HEK293 (cell line): ENCODE results near the gene NKX1-1.

Experiments used
- CTCF ChIA-PET: fragments of 350-600 bp; formaldehyde crosslinking; extraction: SDS; loops from one replicate; lab custom pipeline; 2021; ENCODE audit warnings: antibody characterized with exemption; lab: Yijun Ruan, JAX
- POLR2A ChIA-PET: fragments of 300-600 bp; formaldehyde crosslinking; extraction: SDS; loops from one replicate; lab custom pipeline; 2020; ENCODE audit warnings: antibody characterized with exemption, inconsistent platforms; lab: Yijun Ruan, JAX
- H3K27ac ChIP-seq: fragments of 200-500 bp; sonication (Bioruptor generic); 2 replicates; pipeline ENCODE4 v1.5.1; 2014; ENCODE audit warnings: low read depth, low read length, control low read depth, inconsistent platforms; ENCODE audit errors: extremely low read depth
- H3K36me3 ChIP-seq, 2 experiments: fragments of 200-500 bp in 1 of 2; sonication (Bioruptor generic) in 1 of 2; 1 replicate in 1 of 2; 2 replicates in 1 of 2; pipeline ENCODE4 v1.5.1; 2014 to 2017; ENCODE audit warnings: inconsistent platforms in 2 of 2, low read length in 2 of 2; ENCODE audit not compliant: control insufficient read depth in 2 of 2, insufficient read depth in 1 of 2
- H3K4me1 ChIP-seq: fragments of 200-500 bp; sonication (Bioruptor generic); 2 replicates; pipeline ENCODE4 v1.5.1; 2014; ENCODE audit warnings: mild to moderate bottlenecking, low read length, inconsistent platforms; ENCODE audit not compliant: control insufficient read depth, insufficient read depth
- H3K4me3 ChIP-seq: 2 replicates; pipeline ENCODE4 v1.5.1; 2011; ENCODE audit warnings: low read depth, mild to moderate bottlenecking, control low read depth, low read length, moderate library complexity
- H3K9me3 ChIP-seq: fragments of 200-500 bp; sonication (Bioruptor generic); 2 replicates; pipeline ENCODE4 v1.5.1; 2014; ENCODE audit warnings: low read depth, low read length, inconsistent platforms; ENCODE audit not compliant: control insufficient read depth, insufficient read depth
- KLF16 ChIP-seq: fragments of 450-650 bp; formaldehyde crosslinking; IDR thresholded peaks from 2 replicates; pipeline ENCODE4 v1.5.1; 2017; ENCODE audit warnings: missing biosample characterization, missing genetic modification characterization
- KLF9 ChIP-seq: fragments of 450-650 bp; formaldehyde crosslinking; IDR thresholded peaks from 2 replicates; pipeline ENCODE4 v1.5.1; 2016; ENCODE audit warnings: missing biosample characterization, missing genetic modification characterization, low read depth
- MYNN ChIP-seq: fragments of 450-650 bp; formaldehyde crosslinking; IDR thresholded peaks from 2 replicates; pipeline ENCODE4 v1.5.1; 2016; ENCODE audit warnings: missing biosample characterization, missing genetic modification characterization, borderline replicate concordance
- REST ChIP-seq: fragments of 450-650 bp; formaldehyde crosslinking; IDR thresholded peaks from 2 replicates; pipeline ENCODE4 v1.5.1; 2016; ENCODE audit warnings: missing biosample characterization, missing genetic modification characterization
- ZBTB1 ChIP-seq: fragments of 450-650 bp; formaldehyde crosslinking; IDR thresholded peaks from 2 replicates; pipeline ENCODE4 v1.5.1; 2016; ENCODE audit warnings: missing biosample characterization, missing genetic modification characterization
- ZBTB49 ChIP-seq: fragments of 450-650 bp; formaldehyde crosslinking; IDR thresholded peaks from 2 replicates; pipeline ENCODE4 v1.5.1; 2016; ENCODE audit warnings: missing biosample characterization, missing genetic modification characterization, low read depth
- ZFP3 ChIP-seq: fragments of 450-650 bp; formaldehyde crosslinking; IDR thresholded peaks from 2 replicates; pipeline ENCODE4 v1.5.1; 2016; ENCODE audit warnings: low read depth, missing biosample characterization, missing genetic modification characterization
- ZNF112 ChIP-seq: fragments of 450-650 bp; formaldehyde crosslinking; IDR thresholded peaks from 2 replicates; pipeline ENCODE4 v1.5.0; 2017; ENCODE audit warnings: missing biosample characterization, missing genetic modification characterization
- ZNF133 ChIP-seq: fragments of 450-650 bp; formaldehyde crosslinking; IDR thresholded peaks from 2 replicates; pipeline ENCODE4 v1.5.1; 2016; ENCODE audit warnings: missing biosample characterization, missing genetic modification characterization
- ZNF155 ChIP-seq: fragments of 450-650 bp; formaldehyde crosslinking; IDR thresholded peaks from 2 replicates; pipeline ENCODE4 v1.5.1; 2016; ENCODE audit warnings: missing biosample characterization, missing genetic modification characterization
- ZNF174 ChIP-seq: fragments of 450-650 bp; formaldehyde crosslinking; IDR thresholded peaks from 2 replicates; pipeline ENCODE4 v1.5.0; 2017; ENCODE audit warnings: missing biosample characterization, mild to moderate bottlenecking, missing genetic modification characterization
- ZNF266 ChIP-seq: fragments of 450-650 bp; formaldehyde crosslinking; IDR thresholded peaks from 2 replicates; pipeline ENCODE4 v1.5.1; 2016; ENCODE audit warnings: missing biosample characterization, missing genetic modification characterization, low read depth
- ZNF391 ChIP-seq: fragments of 450-650 bp; formaldehyde crosslinking; IDR thresholded peaks from 2 replicates; pipeline ENCODE4 v1.5.1; 2016; ENCODE audit warnings: low read depth, missing biosample characterization, missing genetic modification characterization, borderline replicate concordance
- ZNF501 ChIP-seq: fragments of 450-650 bp; formaldehyde crosslinking; IDR thresholded peaks from 2 replicates; pipeline ENCODE4 v1.5.1; 2016; ENCODE audit warnings: missing biosample characterization, missing genetic modification characterization
- ZNF530 ChIP-seq: fragments of 450-650 bp; formaldehyde crosslinking; IDR thresholded peaks from 2 replicates; pipeline ENCODE4 v1.5.1; 2016; ENCODE audit warnings: low read depth, missing biosample characterization, missing genetic modification characterization
- ZNF548 ChIP-seq: fragments of 450-650 bp; formaldehyde crosslinking; IDR thresholded peaks from 2 replicates; pipeline ENCODE4 v1.5.1; 2016; ENCODE audit warnings: missing biosample characterization, missing genetic modification characterization
- ZNF558 ChIP-seq: fragments of 450-650 bp; formaldehyde crosslinking; IDR thresholded peaks from 2 replicates; pipeline ENCODE4 v1.5.1; 2016; ENCODE audit warnings: missing biosample characterization, missing genetic modification characterization
- ZNF677 ChIP-seq: fragments of 450-650 bp; IDR thresholded peaks from 2 replicates; pipeline ENCODE4 v1.5.0; 2018; ENCODE audit warnings: missing biosample characterization, mild to moderate bottlenecking, missing genetic modification characterization, moderate library complexity
- ZNF701 ChIP-seq: fragments of 450-650 bp; formaldehyde crosslinking; IDR thresholded peaks from 2 replicates; pipeline ENCODE4 v1.5.1; 2016; ENCODE audit warnings: missing biosample characterization, missing genetic modification characterization
- ZNF76 ChIP-seq: fragments of 450-650 bp; formaldehyde crosslinking; IDR thresholded peaks from 2 replicates; pipeline ENCODE4; 2016; ENCODE audit warnings: low read depth, missing biosample characterization, missing genetic modification characterization, borderline replicate concordance
- ZNF777 ChIP-seq: fragments of 450-650 bp; formaldehyde crosslinking; IDR thresholded peaks from 2 replicates; pipeline ENCODE4 v1.5.1; 2017; ENCODE audit warnings: missing biosample characterization, missing genetic modification characterization, borderline replicate concordance
- ZNF837 ChIP-seq: fragments of 450-650 bp; formaldehyde crosslinking; IDR thresholded peaks from 2 replicates; pipeline ENCODE4 v1.5.1; 2016; ENCODE audit warnings: missing biosample characterization, missing genetic modification characterization

NKX1-1 gene

GRCh38 chr4:1449833-1450741 is 43.8 kb upstream of the NKX1-1 start:
- no peaks in the 10 kb centered on the region for H3K9me3 ChIP-seq
- TF ChIP-seq ZNF501 (tag by site-specific recombination), result no peak
- no peak for TF ChIP-seq ZNF76 (tag by site-specific recombination)
- no peak for TF ChIP-seq ZNF548
- no peak for TF ChIP-seq KLF9 (tag by site-specific recombination)
- no peak for TF ChIP-seq ZBTB1 (tag by site-specific recombination)
- no peak for TF ChIP-seq REST (tag by site-specific recombination)
- no peak for TF ChIP-seq ZNF174 (tag by site-specific recombination)
- TF ChIP-seq ZNF558, result no peak
- no peak for TF ChIP-seq ZNF677 (tag by site-specific recombination)
- TF ChIP-seq ZBTB49 (tag by site-specific recombination), result no peak
- H3K27ac ChIP-seq, result no peak overlapping the region
- no peaks in the 10 kb centered on the region for H3K36me3 ChIP-seq
- no peak overlapping the region for H3K4me3 ChIP-seq
- POLR2A ChIA-PET, result no interaction called here
- CTCF ChIA-PET, result no interaction called here
- no peaks in the 10 kb centered on the region for H3K4me1 ChIP-seq

DNA sequence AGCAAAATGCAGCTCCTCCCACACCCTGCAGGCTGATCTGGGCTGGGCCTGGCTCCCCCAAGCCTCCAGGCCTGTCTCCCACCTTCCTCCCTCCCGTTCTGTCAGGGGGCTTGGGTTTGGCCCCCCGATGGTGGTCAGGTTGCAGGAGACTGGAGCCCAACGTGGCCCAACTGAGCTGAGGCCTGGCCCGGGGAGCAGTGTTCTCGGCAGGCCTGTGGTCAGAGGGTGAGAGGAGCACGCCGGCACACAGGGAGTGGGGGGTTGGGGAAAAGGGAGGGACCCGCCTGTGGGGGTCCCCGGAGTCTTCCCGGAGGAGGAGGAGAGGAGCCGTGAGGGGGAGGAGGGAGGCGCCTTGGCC is 43.2 kb upstream of the NKX1-1 start:
- ChIA-PET POLR2A (interaction anchor here (0.5 kb wide), 1 partner anchor 131 kb away, joined by 3 read pairs; no protein-coding TSS in a partner anchor), CTCF (no interaction called here)
- TF ChIP-seq ZNF837 (tag by site-specific recombination) (no peak), ZNF530 (tag by site-specific recombination) (no peak), MYNN (tag by site-specific recombination) (no peak), ZNF155 (no peak), ZNF701 (tag by site-specific recombination) (no peak), ZBTB49 (tag by site-specific recombination) (no peak), ZNF266 (tag by site-specific recombination) (no peak), ZFP3 (tag by site-specific recombination) (no peak), ZNF391 (no peak), REST (tag by site-specific recombination) (no peak), KLF16 (tag by site-specific recombination) (no peak), ZNF777 (tag by site-specific recombination) (no peak), ZNF112 (no peak), ZNF133 (tag by site-specific recombination) (no peak), ZNF174 (tag by site-specific recombination) (no peak)

More for the DNA sequence above, 43.2 kb upstream of the NKX1-1 start:
- no peak overlapping the region for H3K4me3 ChIP-seq
- H3K4me1 ChIP-seq, result no peaks in the 10 kb centered on the region
- no peak overlapping the region for H3K27ac ChIP-seq
- H3K9me3 ChIP-seq, result no peaks in the 10 kb centered on the region
- H3K36me3 ChIP-seq, result no peaks in the 10 kb centered on the region
